Fibroblast of skin of left quadriceps (primary cell): ENCODE measurements around the gene TENM4.
A peak's percentile ranks its signal among the peaks of the same experiment; 100 is the strongest.

Experiments used
- DNase-seq, 2 experiments: peaks; one replicate each; pipeline ENCODE4 v3.0.0-alpha.2; 2013; ENCODE audit warnings: low read depth in 2 of 2

Gene TENM4

DNA sequence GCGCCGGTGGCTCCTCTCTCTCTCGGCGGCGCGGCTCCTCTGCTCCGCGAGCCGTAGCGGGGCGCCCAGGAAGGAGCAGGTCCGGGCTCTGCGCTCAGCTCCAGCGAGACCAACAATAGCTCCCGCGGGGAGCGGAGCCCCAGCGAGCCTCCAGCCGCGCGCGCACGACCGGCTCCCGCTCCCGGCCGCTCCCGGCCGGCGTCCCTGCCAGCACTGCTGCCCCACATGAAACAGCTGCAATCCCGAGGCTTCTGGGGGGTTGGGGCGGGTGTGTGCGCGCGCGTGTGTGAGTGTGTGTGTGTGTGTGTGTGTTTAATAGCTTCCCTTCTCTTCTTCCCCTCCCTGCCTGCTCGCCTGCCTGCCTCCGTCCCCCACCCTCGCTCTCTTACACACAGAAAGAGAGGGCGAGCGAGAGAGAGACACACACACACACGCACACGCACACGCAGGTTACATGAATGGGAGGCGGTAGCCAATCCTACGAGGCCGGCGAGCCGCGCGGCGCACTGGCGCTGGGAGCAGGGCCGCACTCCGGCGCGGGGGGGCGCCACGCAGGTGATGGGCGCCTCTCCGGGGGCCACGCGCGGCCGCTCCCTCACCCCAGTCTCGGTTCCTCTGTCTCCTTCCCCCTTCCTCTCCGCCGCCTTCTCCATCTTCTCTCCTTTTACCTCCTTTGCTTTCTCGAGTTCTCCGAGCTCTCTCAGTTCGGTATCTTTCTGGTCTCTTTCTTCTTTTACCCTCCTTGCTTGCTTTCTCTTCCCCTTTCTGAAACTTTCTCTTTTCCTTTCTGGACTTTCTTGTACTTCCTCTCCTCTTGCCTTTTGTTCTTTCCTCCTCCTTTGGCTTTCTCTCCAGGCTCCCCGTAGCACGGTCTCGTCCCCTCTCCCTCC is at the start of gene TENM4:
Gene TENM4, minus strand, starts transcription at position 460 of the 890 bp plus-strand sequence. CDS start 371,086 bp downstream, outside the sequence.
- peak; percentile 83 to 84 for DNase-seq

DNA sequence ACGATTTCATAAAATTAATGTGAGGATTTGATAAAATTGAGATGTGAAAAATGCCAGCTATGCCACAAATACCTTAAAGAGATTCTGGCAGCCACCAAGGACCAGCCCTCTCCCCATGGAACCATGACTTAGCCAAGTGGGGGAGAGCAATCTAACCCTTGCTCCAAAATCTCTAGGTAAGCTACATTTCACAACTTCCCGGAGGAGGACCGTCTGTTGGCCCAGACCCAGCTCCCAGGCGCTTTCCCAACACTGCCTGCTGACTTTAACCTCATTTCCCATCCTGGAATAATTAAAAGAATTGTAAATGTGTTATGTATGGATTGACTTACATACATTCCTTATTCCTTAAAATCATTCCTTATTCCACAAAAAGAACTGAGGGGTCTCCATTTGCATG is 47.5 kb upstream of the TENM4 start:
- peak; percentile 40 to 43 for DNase-seq

DNA sequence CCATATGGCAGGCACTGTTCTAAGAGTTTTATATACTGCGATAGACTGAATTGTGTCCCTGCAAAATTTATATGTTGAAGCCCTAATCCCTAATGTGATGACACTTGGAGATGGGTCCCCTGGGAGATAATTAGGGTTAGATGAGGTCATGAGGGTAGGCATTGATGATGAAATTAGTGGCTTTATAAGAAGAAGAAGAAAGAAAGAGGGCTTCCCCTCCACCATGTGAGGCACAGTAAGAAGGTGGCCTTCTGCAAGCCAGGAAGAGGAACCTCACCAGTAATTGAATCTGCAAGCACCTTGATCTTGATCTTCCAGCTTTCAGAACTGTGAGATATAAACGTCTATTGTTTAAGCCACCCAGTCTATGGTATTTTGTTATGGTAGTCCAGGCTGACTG is 46.6 kb upstream of the TENM4 start:
- DNase-seq, result no peak

DNA sequence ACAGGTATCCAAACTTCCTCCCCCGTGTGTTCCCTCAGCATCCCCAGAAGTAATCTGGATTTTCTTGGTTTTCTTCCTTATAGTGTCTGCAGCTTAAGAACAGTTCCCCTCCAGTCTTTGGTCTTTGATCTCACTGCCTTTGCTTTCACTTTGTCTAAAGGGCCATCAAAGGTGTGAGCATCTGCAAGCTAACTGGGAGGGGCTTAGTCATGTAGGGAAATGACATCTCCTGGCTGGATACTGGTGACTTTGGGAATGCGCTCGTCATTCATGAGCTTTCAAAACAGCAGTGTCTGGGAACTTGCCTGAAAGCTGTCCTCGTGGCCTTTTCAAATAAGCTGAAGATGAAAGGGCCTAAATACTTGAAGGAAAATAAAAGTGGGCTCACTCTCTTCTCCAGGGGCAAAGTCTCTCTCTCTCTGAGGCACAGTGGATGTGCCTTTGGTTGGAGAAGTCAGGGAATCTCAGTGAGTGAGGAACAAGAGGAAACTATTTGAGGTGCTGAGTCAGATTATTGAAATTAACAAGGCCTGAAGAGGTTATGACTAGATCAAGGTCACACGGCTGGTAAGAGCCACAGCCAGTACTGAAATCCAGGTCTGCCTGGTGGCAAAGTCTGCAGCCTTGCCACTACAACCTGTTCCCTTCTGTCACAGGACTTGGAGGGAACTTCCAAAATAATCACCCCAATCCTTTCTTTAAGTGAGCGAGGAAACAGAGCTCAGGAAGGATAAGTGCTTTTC is 45.6 kb upstream of the TENM4 start:
- no peak for DNase-seq

DNA sequence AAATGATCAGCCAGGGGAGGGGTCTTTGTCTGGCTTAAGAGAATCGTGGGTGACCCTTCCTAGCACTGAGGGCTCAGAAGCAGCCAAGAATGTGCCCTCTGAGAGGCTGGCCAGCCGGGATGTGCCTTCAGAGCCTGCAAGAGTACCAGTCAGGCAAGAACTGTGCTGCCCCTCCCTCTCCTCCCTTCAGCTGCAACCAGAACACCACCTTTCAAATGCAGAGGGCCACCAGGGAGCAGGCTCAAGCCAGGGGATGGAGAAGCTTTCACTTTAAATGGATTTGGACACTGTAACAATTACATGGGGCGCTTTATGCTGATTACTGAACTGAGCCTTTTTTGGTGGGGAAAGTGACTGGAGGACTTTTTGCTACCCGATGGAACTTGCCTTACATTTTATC is 44.9 kb upstream of the TENM4 start:
- DNase-seq, result no peak

DNA sequence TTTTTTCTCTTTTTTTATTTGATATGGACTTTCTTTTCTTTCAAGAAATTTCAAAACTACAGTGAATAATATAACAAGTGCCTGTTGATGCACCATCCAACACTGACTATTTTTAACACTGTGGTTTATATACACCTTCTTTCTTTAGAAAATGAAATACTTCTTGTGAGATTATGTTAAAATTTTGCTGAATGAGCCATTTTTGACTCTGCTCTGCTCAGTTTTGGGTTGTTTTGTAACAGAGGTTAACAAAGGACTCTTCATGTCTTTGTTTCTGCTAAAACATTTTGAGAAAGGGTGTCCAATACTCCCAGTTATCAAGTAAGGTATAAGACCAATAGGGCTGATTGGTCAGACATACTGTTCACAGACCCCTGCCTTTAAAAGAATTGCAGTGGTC is 44.0 kb upstream of the TENM4 start:
- DNase-seq, result no peak

DNA sequence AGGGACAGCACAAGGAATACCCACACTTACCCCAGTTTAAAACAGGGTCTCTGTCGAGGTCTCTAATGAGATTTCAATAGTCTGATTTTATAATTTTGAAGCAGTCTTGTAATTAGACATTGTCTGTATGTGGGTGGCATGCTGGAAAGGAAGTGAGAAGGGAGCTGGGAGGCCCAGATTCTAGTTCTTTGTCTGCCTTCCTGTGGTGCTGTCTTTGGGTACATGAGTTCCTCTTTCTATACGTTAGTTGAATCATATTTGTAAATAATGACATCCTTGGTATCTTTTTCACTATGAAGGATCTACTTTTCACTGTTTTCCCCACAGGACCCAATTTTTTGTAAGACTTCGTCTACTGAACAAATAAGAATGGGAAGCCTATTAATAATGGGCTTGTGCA is 42.0 kb upstream of the TENM4 start:
- DNase-seq, result no peak

DNA sequence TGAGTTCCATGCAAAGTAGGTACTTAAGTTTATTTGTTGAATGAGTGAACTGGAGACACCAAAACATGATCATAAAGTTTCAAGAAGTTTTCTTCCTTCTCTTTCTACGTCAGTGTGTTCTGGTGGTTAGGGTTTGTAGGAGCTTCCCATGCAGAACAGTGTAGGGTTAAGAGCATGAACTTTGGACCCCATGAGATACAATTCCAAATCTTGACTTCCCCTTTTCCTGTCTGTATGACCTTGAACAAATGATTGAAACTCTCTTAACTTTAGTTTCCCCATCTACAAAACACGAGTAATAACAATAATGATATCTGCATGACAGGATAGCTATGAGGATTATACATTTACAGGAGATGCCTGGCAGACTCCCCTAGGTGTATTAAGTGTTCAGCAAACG is 41.0 kb upstream of the TENM4 start:
- DNase-seq, result no peak

DNA sequence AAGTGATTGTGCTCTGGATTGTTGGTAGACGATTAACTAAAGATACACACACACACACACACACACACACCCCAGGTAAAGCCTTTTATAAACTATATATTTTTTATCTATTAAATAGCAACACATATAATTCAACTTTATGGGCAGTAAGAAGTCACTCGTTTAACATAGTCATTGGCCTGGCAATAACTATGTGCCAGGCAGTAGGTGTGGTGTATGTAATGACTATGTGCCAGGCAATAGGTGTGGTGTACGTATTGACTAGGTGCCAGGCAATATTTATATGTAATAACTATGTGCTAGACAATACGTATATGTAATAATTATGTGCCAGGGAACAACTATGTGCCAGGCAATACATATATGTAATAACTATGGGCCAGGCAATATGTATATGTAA is 40.0 kb upstream of the TENM4 start:
- DNase-seq, result no peak

DNA sequence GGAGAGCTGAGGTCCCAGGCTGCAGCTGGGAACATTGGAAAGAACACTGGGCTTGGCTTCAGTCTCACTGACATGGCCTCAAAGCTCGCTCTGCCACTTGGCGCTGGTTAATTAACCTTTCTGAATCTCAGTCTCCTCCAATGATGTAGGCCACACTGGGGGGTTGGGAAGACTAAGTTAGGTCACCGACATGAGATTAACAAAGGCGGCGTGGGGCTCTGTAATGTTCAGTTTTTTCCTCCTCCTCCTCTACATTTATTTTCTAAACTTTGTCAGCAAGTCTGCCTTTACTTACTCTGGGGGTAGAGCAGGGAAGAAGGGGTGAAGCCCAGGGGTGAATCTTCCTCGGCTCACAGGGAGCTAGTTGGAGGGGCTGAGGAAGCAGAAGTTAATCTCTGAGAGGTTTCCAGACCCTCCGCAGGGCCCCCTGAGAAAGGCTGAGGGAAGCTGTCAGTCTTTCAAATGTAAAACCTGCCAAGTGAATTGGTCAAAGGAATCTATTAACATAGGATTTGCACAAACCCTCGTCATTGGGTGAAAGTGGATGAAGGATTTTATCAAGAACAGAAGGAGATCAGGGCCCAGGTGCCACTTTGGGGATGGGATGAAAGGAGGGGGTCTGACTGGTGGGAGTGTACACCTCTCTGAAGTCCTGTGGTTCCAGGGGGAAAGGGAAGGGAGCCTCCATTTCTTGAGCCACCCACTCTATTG is 32.1 kb upstream of the TENM4 start:
- no peak for DNase-seq

DNA sequence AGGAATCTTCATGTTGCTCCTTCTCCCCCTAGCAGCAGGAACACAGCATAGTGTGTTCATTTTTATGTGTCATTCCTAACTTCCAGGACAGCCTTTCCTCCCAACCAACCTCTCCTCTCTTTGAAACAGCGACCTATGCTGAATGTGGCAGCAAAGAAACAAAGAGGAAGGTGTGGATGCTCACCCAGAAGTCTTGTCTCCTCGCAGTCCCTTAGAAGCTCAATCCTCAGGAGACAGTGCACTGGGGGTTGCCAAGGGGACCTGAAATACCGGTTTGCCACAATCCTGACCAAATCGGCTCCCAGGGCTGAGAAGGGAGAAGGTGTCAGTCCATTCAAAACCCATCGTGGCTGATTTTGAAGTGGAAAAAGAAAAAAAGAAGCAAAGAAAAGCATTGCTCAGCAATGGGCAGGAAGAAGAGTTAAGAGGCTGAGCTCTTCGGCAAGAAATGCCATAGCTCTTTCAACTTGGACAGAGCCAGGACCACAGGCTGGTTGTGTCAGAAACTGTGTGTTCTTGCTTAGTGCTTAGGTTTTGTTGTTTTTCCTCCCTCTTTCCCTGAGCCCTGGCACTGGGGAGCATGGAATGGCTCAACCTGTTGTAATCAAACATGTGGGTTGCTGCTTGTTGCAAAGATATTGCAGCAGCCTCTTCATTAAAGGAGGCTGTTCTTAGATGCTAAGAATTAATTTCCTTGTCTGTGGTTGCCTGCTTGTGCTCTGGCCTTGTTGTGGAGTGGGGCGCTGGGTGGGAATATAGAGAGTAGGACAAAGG is 30.4 kb upstream of the TENM4 start:
- no peak for DNase-seq

DNA sequence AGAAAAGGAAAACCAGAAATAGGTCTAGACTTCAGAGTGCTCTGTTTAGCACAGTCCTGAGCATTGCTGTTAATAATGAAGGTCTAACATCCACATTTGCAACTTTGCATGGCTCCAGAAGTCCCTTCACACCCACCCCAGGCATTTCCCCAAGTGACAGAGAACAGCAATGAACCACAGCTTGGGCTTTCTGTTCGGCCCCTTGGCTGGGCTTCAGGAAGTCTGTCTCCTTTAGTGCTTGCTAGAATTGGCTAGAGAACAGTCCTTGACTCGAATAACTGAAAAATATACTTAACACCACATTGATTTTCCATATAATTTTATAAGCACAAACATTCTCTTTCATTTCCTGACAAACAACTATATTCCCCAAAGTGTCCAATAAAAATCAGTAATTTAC is 29.3 kb upstream of the TENM4 start:
- DNase-seq, result no peak

DNA sequence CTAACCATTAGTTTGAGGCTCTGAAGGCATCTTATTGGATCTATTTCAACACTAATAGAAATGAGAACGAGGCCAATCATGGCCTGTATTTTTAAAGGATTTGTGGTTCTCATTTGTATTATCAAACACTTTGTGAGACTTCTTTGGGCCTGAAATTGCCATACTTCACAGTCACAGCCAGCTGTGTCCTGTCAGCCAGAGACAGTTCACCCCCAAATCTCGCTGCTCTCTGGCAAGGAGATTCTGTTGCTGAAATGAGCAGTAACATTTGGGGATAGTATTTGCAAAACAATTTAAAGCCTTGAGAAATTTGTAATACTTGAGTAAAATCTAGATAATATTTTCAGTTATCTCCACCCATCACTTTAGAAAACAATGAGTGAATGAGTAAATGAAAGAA is 26.9 kb upstream of the TENM4 start:
- no peak for DNase-seq

DNA sequence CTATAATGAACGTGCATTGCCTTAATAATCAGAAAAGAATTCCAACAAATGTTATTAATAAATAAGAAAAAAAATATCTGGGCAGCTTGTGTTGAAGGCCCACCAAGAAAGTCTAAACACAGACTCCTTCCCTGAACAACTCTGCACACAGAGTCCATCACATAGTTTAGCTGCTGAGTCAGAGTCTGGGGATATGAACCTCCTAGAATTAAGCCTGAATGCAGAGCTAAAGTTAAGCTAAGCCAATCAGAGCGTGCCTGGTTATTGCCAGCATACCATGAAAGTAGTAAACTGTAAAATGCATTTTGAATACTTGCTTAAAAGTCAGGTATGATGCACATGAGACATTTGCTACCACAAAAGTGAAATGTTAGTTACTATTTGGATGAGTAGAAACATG is 25.6 kb upstream of the TENM4 start:
- DNase-seq, result peak; percentile 71 to 72

DNA sequence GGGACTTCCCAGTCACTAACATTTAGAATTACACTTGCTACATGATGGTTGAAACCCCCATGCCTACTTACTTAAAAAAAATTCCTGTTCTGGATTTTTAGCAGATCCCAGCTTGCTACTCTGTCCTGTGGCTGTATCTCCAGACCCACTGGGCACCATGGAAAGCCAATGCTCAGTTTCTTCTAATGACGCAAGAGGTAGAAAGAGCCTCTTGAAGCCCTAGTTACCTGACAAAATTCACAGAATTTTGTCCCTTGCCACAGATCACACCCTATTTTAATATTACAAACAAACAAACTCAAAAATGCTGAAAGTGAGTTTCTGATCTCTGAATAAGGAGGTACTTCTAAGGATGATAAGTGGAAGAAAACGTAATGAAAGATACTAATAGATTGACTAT is 24.3 kb upstream of the TENM4 start:
- DNase-seq, result no peak

DNA sequence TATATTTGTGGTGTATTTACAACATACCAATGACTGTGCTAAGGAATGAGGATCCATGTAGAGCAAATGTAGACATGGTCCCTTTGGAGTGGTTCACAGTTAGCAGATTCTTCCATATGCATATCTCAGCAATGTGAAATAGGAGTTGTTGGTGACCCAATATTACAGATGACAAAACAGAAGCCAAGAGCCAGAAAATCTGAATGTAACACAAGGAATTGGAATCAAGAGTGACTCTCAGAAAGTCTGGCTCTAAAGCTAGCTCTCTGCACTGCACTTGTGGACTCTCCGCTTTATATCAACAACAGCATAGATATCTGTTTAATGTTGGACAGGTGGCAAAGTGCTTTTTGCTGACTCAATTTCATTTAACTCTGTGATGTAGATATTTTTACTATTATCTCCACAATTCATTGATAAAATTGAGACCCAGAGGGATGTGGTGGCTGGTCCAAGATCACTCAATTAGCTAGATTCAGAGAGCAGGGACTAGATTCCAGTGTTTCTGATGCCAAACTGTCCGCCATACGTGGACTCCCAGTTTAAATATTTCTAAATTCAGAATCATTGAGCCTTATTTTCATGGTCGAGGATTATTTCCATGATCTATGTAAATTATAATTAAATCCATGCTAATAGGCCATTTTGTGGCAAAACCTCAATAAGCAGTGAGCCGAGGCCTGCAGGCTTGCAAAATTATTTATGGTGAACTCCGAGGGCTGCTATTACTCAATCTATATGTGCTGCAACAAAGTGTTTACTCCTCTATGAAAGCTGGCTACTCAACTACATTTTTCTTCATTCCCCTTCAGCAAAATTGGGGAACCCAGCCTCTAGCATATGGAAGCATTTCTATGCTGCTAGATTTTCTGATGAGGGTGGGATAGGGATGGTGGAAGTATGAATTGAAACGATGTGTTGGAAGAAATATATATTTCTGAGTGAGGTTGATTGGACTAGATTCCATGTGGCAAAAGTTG is 21.1 kb upstream of the TENM4 start:
- no peak for DNase-seq

DNA sequence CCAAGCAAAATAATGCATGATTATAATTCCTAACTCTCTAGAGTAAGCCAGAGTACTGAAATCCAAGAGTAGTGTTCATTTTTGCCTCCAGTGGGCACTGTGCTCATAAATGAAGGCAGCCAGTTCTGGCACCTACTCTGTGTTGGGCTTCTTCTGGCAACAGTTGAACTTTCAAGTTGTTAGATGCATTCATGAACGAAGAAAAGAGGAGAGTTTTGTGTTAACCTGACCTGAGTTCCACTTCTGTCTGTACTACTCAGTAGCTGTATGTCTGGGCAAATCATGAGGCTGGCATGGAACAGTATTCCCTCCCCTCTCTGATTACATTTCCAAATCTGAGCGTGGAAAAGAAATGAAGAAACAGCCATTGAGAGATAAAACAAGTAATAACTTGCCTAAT is 20.3 kb upstream of the TENM4 start:
- DNase-seq, result no peak

DNA sequence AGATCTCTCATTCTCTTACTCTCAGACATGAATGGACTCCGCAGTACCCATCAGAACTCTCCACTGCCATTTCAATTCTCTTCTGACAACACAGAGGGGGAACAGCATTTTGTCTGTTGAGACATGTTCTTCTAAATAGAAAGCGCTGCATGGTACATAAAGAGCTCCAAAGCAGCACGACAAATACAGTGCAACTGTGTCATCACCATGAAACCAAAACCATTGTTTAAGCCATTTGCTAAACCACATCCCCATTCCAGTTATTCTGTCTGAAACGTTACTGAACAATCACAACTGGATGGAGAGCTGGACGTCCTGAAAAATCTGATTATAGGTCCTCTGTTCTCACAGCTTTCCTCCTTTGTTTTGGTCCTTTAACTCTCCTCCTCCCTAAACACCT is 17.9 kb upstream of the TENM4 start:
- no peak for DNase-seq

DNA sequence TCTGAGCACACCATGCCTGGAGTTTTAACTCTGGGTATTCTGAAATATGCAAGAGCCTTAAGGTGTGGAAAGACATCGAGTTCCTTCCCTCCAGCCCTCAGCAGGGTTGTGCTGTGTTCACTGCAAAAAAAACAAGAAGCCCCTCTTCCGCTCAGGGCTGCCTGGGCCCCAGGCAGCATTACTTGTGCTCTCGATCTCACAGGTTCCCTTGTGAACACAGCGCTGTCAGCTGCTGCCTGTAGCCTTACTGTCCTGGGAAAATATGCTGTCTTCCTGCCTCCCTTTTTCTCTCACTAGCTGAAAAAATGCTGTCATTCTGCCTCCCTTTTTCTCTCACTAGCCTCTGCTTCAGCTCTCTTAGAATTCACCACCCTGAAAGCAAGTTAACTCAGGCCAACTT is 15.7 kb upstream of the TENM4 start:
- no peak for DNase-seq

DNA sequence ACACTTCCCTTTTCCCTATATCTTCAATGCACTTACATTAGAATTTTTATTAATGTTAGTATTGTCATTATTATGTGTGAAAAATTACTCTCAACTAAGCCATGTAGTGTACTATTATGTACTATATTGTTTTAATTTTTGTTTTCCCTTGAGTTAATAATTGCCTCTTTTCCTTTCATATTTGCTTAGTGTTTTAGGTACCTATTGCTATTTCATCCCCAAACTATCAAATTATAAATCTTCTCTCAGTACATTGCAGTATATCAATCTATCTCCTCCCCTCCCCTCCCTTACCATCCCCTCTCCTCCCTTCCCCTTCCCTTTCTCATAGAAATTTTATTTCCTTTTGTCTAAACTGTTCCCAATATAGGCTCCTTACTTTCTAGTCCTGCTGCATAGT is 12.8 kb upstream of the TENM4 start:
- DNase-seq, result no peak

DNA sequence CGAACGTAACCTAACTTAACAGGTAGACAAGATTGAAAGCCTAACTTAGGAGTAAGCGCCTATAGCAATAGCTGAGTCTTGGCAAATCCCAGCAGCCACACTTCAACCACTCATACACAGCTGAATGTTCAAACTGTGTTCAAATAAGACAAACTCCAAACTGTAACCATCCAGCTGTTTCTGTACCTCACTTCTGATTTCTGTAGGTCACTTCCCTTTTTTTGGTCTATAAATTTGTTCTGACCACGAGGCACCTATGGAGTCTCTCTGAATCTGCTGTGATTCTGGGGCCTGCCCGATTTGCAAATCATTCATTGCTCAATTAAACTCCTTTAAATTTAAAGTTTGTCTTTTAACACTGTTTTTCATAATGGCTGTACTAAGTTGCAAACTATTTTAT is 8.2 kb upstream of the TENM4 start:
- DNase-seq, result no peak
